Measurements from ENCODE around the gene DHX8. TPM values are rescaled to one million over a fixed set of nuclear protein-coding genes. Genes with fewer than 3 reads are reported as not detected.

Gene DHX8
- total RNA-seq, 1 experiment from 2014 or later, result 54.1 TPM

- Histone ChIP-seq H4K5ac (ENCODE audit: insufficient read length, low read depth, low read length) (no peak overlapping the region), H3K14ac (ENCODE audit: insufficient read depth, low read length) (no peak overlapping the region), H3K79me1 (ENCODE audit: insufficient read depth, low read depth, low read length, poor library complexity, severe bottlenecking) (no peaks in the 10 kb centered on the region), H3K4me1 (ENCODE audit: insufficient read depth, low read length) (no peaks in the 10 kb centered on the region), H4K20me1 (ENCODE audit: control insufficient read depth, insufficient read depth, insufficient read length) (no peaks in the 10 kb centered on the region), H2BK20ac (ENCODE audit: low read depth, low read length, poor library complexity, severe bottlenecking) (no peak overlapping the region), H4K8ac (replicated peaks; ENCODE audit: insufficient read length, low read depth, low read length) (no peak overlapping the region), H3T11ph (ENCODE audit: low read length) (no peak overlapping the region), H2AK5ac (ENCODE audit: insufficient read length, low read length) (no peak overlapping the region), H3K18ac (ENCODE audit: insufficient read length, low read depth, low read length) (no peak overlapping the region), H4K91ac (ENCODE audit: insufficient read length, low read depth, low read length) (no peak overlapping the region), H2BK5ac (ENCODE audit: insufficient read length, low read length) (no peak overlapping the region), H3K4ac (ENCODE audit: low read depth, low read length) (no peak overlapping the region), H3K27me3 (ENCODE audit: insufficient read depth, low read length) (no peaks in the 10 kb centered on the region), H3K9ac (ENCODE audit: extremely low read depth, insufficient read length, low read length) (no peak overlapping the region), H3K23me2 (ENCODE audit: insufficient read length, low read depth, low read length, poor library complexity, severe bottlenecking) (no peaks in the 10 kb centered on the region), H3K9me3 (ENCODE audit: control insufficient read depth, low read depth, low read length) (no peaks in the 10 kb centered on the region), H2AFZ (ENCODE audit: low read length) (no peak overlapping the region), H3K79me2 (ENCODE audit: insufficient read depth, low read length) (no peaks in the 10 kb centered on the region), H2BK120ac (ENCODE audit: low read depth, low read length, poor library complexity, severe bottlenecking) (no peak overlapping the region), H3K4me2 (ENCODE audit: insufficient read depth, insufficient read length, low read length) (no peak overlapping the region), H3K27ac (ENCODE audit: insufficient read length, low read depth, low read length) (no peak overlapping the region), H3K56ac (ENCODE audit: insufficient read length, low read depth, low read length) (no peak overlapping the region), H2BK12ac (ENCODE audit: insufficient read length, low read depth, low read length) (no peak overlapping the region), H2BK15ac (ENCODE audit: low read depth, low read length) (no peak overlapping the region), H3K23ac (ENCODE audit: insufficient read length, low read depth, low read length) (no peak overlapping the region)
- Mint-ChIP-seq H3K27ac (no peak overlapping the region), H3K4me3 (no peak overlapping the region), H3K27me3 (ENCODE audit: low read depth) (no peaks in the 10 kb centered on the region; the same call in 1 of the 2 replicates), H3K4me1 (peaks cover 3 to 5% of the 10 kb centered on the region in 2 experiments; a peak in 3 of 4 replicates), H3K36me3 (ENCODE audit: insufficient read depth in 1 of 3, low read depth in 3 of 3) (no peaks in the 10 kb centered on the region), H3K9me3 (no peaks in the 10 kb centered on the region)
- no peak for DNase-seq
- no peak for TF ChIP-seq CTCF (conservative IDR thresholded peaks at IDR 0.05)
- WGBS (ENCODE audit: extremely low coverage, insufficient read length, low lambda C conversion rate), result no CpG with 5 or more reads among the region's 4 CpGs
Observed at GRCh38 chr17:43463241-43463640, 20.5 kb upstream of the DHX8 start.

All from H9 (cell line).